HEK293 (cell line): Measurements from ENCODE around the gene PPP4C.

Source experiments
- ELK4 ChIP-seq: IDR thresholded peaks from 2 replicates; pipeline ENCODE4 v1.6.1; 2011; ENCODE audit warnings: mild to moderate bottlenecking, low read depth, low read length, borderline replicate concordance
- GLI2 ChIP-seq: fragments of 450-650 bp; formaldehyde crosslinking; IDR thresholded peaks from 2 replicates; pipeline ENCODE4; 2017; ENCODE audit warnings: missing biosample characterization, missing genetic modification characterization, low read depth, borderline replicate concordance
- HOXD13 ChIP-seq: sonication (generic); formaldehyde crosslinking; IDR thresholded peaks from 2 replicates; pipeline ENCODE4 v1.8.0; 2022; ENCODE audit warnings: missing genetic modification reagents, borderline replicate concordance
- KLF7 ChIP-seq: fragments of 450-650 bp; formaldehyde crosslinking; IDR thresholded peaks from 2 replicates; pipeline ENCODE4 v1.5.1; 2016; ENCODE audit warnings: missing biosample characterization, missing genetic modification characterization, borderline replicate concordance
- PRDM1 ChIP-seq: fragments of 450-650 bp; formaldehyde crosslinking; IDR thresholded peaks from 2 replicates; pipeline ENCODE4; 2016; ENCODE audit warnings: missing biosample characterization, missing genetic modification characterization
- SP7 ChIP-seq: fragments of 450-650 bp; formaldehyde crosslinking; IDR thresholded peaks from 2 replicates; pipeline ENCODE4 v1.5.1; 2016; ENCODE audit warnings: missing biosample characterization, missing genetic modification characterization
- ZFHX2 ChIP-seq: fragments of 450-650 bp; formaldehyde crosslinking; conservative IDR thresholded peaks from 2 replicates; pipeline ENCODE4 v1.5.1; 2016; ENCODE audit warnings: missing biosample characterization, missing genetic modification characterization
- ZIC2 ChIP-seq: fragments of 450-650 bp; formaldehyde crosslinking; IDR thresholded peaks from 2 replicates; pipeline ENCODE4 v1.5.1; 2016; ENCODE audit warnings: missing biosample characterization, missing genetic modification characterization
- ZNF10 ChIP-seq: fragments of 450-650 bp; formaldehyde crosslinking; IDR thresholded peaks from 2 replicates; pipeline ENCODE4 v1.5.1; 2017; ENCODE audit warnings: missing biosample characterization, missing genetic modification characterization
- ZNF114 ChIP-seq: fragments of 450-650 bp; formaldehyde crosslinking; IDR thresholded peaks from 2 replicates; pipeline ENCODE4 v1.5.0; 2017; ENCODE audit warnings: missing biosample characterization, missing genetic modification characterization
- ZNF121 ChIP-seq: fragments of 450-650 bp; formaldehyde crosslinking; IDR thresholded peaks from 2 replicates; pipeline ENCODE4 v1.5.1; 2016; ENCODE audit warnings: missing biosample characterization, missing genetic modification characterization
- ZNF132 ChIP-seq: fragments of 450-650 bp; formaldehyde crosslinking; IDR thresholded peaks from 2 replicates; pipeline ENCODE4 v1.5.1; 2017; ENCODE audit warnings: missing biosample characterization, missing genetic modification characterization, borderline replicate concordance
- ZNF140 ChIP-seq: fragments of 450-650 bp; formaldehyde crosslinking; IDR thresholded peaks from 2 replicates; pipeline ENCODE4 v1.5.1; 2016; ENCODE audit warnings: missing biosample characterization, missing genetic modification characterization
- ZNF155 ChIP-seq: fragments of 450-650 bp; formaldehyde crosslinking; IDR thresholded peaks from 2 replicates; pipeline ENCODE4 v1.5.1; 2016; ENCODE audit warnings: missing biosample characterization, missing genetic modification characterization
- ZNF211 ChIP-seq: fragments of 450-650 bp; formaldehyde crosslinking; IDR thresholded peaks from 2 replicates; pipeline ENCODE4 v1.5.1; 2016; ENCODE audit warnings: low read depth, missing biosample characterization, missing genetic modification characterization
- ZNF37A ChIP-seq: fragments of 450-650 bp; IDR thresholded peaks from 2 replicates; pipeline ENCODE4 v1.5.1; 2018; ENCODE audit warnings: missing biosample characterization, missing genetic modification characterization
- ZNF404 ChIP-seq: fragments of 450-650 bp; formaldehyde crosslinking; IDR thresholded peaks from 2 replicates; pipeline ENCODE4 v1.5.1; 2017; ENCODE audit warnings: missing biosample characterization, missing genetic modification characterization
- ZNF513 ChIP-seq: fragments of 450-650 bp; IDR thresholded peaks from 2 replicates; pipeline ENCODE4 v1.5.1; 2018; ENCODE audit warnings: missing biosample characterization, missing genetic modification characterization
- ZNF544 ChIP-seq: fragments of 450-650 bp; formaldehyde crosslinking; IDR thresholded peaks from 2 replicates; pipeline ENCODE4 v1.5.0; 2017; ENCODE audit warnings: missing biosample characterization, missing genetic modification characterization
- ZNF571 ChIP-seq: fragments of 450-650 bp; formaldehyde crosslinking; IDR thresholded peaks from 2 replicates; pipeline ENCODE4 v1.5.0; 2017; ENCODE audit warnings: missing biosample characterization, missing genetic modification characterization
- ZNF626 ChIP-seq: fragments of 450-650 bp; sonication (Bioruptor Pico); formaldehyde crosslinking; IDR thresholded peaks from 2 replicates; pipeline ENCODE4 v1.5.1; 2018; ENCODE audit warnings: missing biosample characterization, missing genetic modification characterization, inconsistent platforms
- ZNF658 ChIP-seq: fragments of 450-650 bp; formaldehyde crosslinking; IDR thresholded peaks from 2 replicates; pipeline ENCODE4; 2016; ENCODE audit warnings: missing biosample characterization, missing genetic modification characterization
- ZNF677 ChIP-seq: fragments of 450-650 bp; IDR thresholded peaks from 2 replicates; pipeline ENCODE4 v1.5.0; 2018; ENCODE audit warnings: missing biosample characterization, mild to moderate bottlenecking, missing genetic modification characterization, moderate library complexity
- TF ChIP-seq, protein P1 (sequence below): fragments of 450-650 bp; formaldehyde crosslinking; IDR thresholded peaks from 2 replicates; pipeline ENCODE4 v1.5.1; 2016; ENCODE audit warnings: missing biosample characterization, missing genetic modification characterization
- TF ChIP-seq, protein P2 (sequence below): fragments of 450-650 bp; formaldehyde crosslinking; IDR thresholded peaks from 2 replicates; pipeline ENCODE4 v1.5.1; 2016; ENCODE audit warnings: missing biosample characterization, missing genetic modification characterization, low read depth
- TF ChIP-seq, protein P3 (sequence below): fragments of 450-650 bp; formaldehyde crosslinking; IDR thresholded peaks from 2 replicates; pipeline ENCODE4 v1.5.1; 2017; ENCODE audit warnings: missing biosample characterization, mild to moderate bottlenecking, missing genetic modification characterization, moderate library complexity
- TF ChIP-seq, protein P4 (sequence below): fragments of 450-650 bp; formaldehyde crosslinking; IDR thresholded peaks from 2 replicates; pipeline ENCODE4 v1.5.1; 2016; ENCODE audit warnings: missing biosample characterization, missing genetic modification characterization
- TF ChIP-seq, protein P5 (sequence below): fragments of 450-650 bp; formaldehyde crosslinking; IDR thresholded peaks from 2 replicates; pipeline ENCODE4 v1.5.1; 2016; ENCODE audit warnings: missing biosample characterization, missing genetic modification characterization
- TF ChIP-seq, protein P6 (sequence below): fragments of 450-650 bp; formaldehyde crosslinking; IDR thresholded peaks from 2 replicates; pipeline ENCODE4 v1.5.1; 2016; ENCODE audit warnings: missing biosample characterization, missing genetic modification characterization, borderline replicate concordance

PPP4C gene

DNA sequence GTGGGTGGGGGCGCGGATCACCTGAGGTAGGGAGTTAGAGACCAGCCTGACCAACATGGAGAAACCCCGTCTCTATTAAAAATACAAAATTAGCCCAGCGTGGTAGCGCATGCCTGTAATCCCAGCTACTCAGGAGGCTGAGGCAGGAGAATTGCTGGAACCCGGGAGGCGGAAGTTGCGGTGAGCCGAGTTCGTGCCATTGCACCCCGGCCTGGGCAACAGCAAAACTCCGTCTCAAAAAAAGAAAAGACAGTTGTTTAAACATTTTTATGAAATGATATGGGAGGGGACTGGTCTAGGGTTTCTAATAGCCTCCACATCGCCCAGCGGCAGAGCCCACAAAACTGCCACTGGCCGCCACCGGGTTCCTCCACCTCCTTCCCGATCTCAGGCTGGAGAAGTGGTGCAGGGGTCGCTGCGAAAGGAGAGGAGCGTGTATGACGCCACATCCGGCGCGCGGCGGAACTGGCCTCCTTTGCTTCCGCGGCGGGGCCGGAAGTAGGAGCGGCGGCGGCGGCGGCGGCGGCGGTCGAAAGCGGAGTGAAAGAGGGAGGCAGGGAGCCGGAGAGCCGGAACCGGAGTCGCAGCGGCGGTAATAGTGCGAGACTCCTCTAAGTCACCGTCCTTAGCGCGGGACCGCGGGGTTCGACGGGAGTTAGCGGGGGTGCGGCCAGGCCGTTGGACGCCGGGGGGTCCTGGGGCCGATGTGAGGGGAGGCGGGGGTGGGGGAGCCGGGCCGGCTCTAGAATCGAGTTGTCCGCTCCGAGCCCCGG, at the start of gene PPP4C (continued):
- TF ChIP-seq, protein P1, sequence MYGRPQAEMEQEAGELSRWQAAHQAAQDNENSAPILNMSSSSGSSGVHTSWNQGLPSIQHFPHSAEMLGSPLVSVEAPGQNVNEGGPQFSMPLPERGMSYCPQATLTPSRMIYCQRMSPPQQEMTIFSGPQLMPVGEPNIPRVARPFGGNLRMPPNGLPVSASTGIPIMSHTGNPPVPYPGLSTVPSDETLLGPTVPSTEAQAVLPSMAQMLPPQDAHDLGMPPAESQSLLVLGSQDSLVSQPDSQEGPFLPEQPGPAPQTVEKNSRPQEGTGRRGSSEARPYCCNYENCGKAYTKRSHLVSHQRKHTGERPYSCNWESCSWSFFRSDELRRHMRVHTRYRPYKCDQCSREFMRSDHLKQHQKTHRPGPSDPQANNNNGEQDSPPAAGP (tag by site-specific recombination) = no peak; the same call in 1 of the 2 replicates
- TF ChIP-seq, protein P2, sequence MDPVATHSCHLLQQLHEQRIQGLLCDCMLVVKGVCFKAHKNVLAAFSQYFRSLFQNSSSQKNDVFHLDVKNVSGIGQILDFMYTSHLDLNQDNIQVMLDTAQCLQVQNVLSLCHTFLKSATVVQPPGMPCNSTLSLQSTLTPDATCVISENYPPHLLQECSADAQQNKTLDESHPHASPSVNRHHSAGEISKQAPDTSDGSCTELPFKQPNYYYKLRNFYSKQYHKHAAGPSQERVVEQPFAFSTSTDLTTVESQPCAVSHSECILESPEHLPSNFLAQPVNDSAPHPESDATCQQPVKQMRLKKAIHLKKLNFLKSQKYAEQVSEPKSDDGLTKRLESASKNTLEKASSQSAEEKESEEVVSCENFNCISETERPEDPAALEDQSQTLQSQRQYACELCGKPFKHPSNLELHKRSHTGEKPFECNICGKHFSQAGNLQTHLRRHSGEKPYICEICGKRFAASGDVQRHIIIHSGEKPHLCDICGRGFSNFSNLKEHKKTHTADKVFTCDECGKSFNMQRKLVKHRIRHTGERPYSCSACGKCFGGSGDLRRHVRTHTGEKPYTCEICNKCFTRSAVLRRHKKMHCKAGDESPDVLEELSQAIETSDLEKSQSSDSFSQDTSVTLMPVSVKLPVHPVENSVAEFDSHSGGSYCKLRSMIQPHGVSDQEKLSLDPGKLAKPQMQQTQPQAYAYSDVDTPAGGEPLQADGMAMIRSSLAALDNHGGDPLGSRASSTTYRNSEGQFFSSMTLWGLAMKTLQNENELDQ = no peak
- TF ChIP-seq ZNF571 = no peak
- TF ChIP-seq, protein P3, sequence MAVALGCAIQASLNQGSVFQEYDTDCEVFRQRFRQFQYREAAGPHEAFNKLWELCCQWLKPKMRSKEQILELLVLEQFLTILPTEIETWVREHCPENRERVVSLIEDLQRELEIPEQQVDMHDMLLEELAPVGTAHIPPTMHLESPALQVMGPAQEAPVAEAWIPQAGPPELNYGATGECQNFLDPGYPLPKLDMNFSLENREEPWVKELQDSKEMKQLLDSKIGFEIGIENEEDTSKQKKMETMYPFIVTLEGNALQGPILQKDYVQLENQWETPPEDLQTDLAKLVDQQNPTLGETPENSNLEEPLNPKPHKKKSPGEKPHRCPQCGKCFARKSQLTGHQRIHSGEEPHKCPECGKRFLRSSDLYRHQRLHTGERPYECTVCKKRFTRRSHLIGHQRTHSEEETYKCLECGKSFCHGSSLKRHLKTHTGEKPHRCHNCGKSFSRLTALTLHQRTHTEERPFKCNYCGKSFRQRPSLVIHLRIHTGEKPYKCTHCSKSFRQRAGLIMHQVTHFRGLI (tag by site-specific recombination) = no peak
- TF ChIP-seq ZNF121 (tag by site-specific recombination) = no peak
- no peak for TF ChIP-seq HOXD13 (CRISPR knock-in tag)
- no peak for TF ChIP-seq ZNF544 (tag by site-specific recombination)
- TF ChIP-seq ZNF658 (tag by site-specific recombination) = no peak
- no peak for TF ChIP-seq GLI2 (tag by site-specific recombination)
- peak; percentile 30; the same call in 1 of the 2 replicates for TF ChIP-seq ZNF10 (tag by site-specific recombination)
- no peak for TF ChIP-seq ZNF114 (tag by site-specific recombination)
- TF ChIP-seq SP7 = peak; percentile 73
- no peak for TF ChIP-seq ZNF140
- TF ChIP-seq, protein P4, sequence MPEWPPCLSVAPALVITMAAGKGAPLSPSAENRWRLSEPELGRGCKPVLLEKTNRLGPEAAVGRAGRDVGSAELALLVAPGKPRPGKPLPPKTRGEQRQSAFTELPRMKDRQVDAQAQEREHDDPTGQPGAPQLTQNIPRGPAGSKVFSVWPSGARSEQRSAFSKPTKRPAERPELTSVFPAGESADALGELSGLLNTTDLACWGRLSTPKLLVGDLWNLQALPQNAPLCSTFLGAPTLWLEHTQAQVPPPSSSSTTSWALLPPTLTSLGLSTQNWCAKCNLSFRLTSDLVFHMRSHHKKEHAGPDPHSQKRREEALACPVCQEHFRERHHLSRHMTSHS (tag by site-specific recombination) = no peak
- TF ChIP-seq ELK4 = no peak; the same call in 1 of the 2 replicates
- no peak for TF ChIP-seq ZNF404
- TF ChIP-seq, protein P5, sequence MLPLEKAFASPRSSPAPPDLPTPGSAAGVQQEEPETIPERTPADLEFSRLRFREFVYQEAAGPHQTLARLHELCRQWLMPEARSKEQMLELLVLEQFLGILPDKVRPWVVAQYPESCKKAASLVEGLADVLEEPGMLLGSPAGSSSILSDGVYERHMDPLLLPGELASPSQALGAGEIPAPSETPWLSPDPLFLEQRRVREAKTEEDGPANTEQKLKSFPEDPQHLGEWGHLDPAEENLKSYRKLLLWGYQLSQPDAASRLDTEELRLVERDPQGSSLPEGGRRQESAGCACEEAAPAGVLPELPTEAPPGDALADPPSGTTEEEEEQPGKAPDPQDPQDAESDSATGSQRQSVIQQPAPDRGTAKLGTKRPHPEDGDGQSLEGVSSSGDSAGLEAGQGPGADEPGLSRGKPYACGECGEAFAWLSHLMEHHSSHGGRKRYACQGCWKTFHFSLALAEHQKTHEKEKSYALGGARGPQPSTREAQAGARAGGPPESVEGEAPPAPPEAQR (tag by site-specific recombination) = no peak
- TF ChIP-seq ZNF37A = no peak
- TF ChIP-seq ZNF513 (tag by site-specific recombination) = no peak
- TF ChIP-seq ZFHX2 (tag by site-specific recombination) = no peak
- TF ChIP-seq, protein P6, sequence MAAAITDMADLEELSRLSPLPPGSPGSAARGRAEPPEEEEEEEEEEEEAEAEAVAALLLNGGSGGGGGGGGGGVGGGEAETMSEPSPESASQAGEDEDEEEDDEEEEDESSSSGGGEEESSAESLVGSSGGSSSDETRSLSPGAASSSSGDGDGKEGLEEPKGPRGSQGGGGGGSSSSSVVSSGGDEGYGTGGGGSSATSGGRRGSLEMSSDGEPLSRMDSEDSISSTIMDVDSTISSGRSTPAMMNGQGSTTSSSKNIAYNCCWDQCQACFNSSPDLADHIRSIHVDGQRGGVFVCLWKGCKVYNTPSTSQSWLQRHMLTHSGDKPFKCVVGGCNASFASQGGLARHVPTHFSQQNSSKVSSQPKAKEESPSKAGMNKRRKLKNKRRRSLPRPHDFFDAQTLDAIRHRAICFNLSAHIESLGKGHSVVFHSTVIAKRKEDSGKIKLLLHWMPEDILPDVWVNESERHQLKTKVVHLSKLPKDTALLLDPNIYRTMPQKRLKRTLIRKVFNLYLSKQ = no peak
- no peak for TF ChIP-seq ZIC2 (tag by site-specific recombination)
- no peak for TF ChIP-seq ZNF211 (tag by site-specific recombination)
- TF ChIP-seq ZNF155 (tag by site-specific recombination) = no peak
- TF ChIP-seq ZNF677 (tag by site-specific recombination) = no peak
- no peak for TF ChIP-seq ZNF626 (tag by site-specific recombination)
- TF ChIP-seq PRDM1 (tag by site-specific recombination) = no peak
- TF ChIP-seq ZNF132 = no peak
- no peak for TF ChIP-seq KLF7 (tag by site-specific recombination)
